Activated CD4-positive, alpha-beta memory T cell treated with anti-CD3 and anti-CD28 coated beads, Interleukin-2, amount 10 ng/mL, durations not matched to agents 7 days and 5 days (primary cell): ENCODE measurements around the gene SYNE1. TPM values are rescaled to one million over a fixed set of nuclear protein-coding genes. Genes with fewer than 3 reads are reported as not detected.
"Not testable (repeated sequence)": the region's sequence is repeated elsewhere in the genome, so short reads cannot be mapped to it uniquely, and the experiment has no call there.

Source experiments
- CTCF ChIA-PET: fragments of 350-600 bp; sonication (Branson Sonifier 250); formaldehyde crosslinking; loops from one replicate; lab custom pipeline; 2021; ENCODE audit warnings: antibody characterized with exemption, inconsistent platforms; lab: Charles Lee
- POLR2A ChIA-PET: fragments of 350-600 bp; sonication (Branson Sonifier 250); formaldehyde crosslinking; loops from one replicate; lab custom pipeline; 2021; ENCODE audit warnings: antibody characterized with exemption; lab: Charles Lee
- DNase-seq: peaks from one replicate; pipeline ENCODE4 v3.0.0-alpha.2; 2020
- H3K27ac Mint-ChIP-seq: one replicate; pipeline ENCODE4 v1.8.0; 2021; ENCODE audit warnings: mild to moderate bottlenecking, mixed read lengths
- H3K27me3 Mint-ChIP-seq: one replicate; pipeline ENCODE4 v1.8.0; 2021; ENCODE audit warnings: mixed read lengths
- H3K36me3 Mint-ChIP-seq: one replicate; pipeline ENCODE4 v1.8.0; 2021; ENCODE audit warnings: low read depth, mixed read lengths
- H3K4me1 Mint-ChIP-seq: one replicate; pipeline ENCODE4 v1.8.0; 2021; ENCODE audit warnings: mixed read lengths
- H3K4me3 Mint-ChIP-seq: one replicate; pipeline ENCODE4 v1.8.0; 2021; ENCODE audit warnings: mild to moderate bottlenecking, mixed read lengths
- H3K9me3 Mint-ChIP-seq: one replicate; pipeline ENCODE4 v1.8.0; 2021; ENCODE audit warnings: mixed read lengths
- total RNA-seq, 2 experiments: library from RNA; stranded (reverse); gene quantifications; one replicate each; pipeline ENCODE4 v1.2.3, GENCODE V29; 2021

SYNE1 gene
- total RNA-seq, 2 experiments from 2014 or later = 85.5 to 86.8 TPM

DNA sequence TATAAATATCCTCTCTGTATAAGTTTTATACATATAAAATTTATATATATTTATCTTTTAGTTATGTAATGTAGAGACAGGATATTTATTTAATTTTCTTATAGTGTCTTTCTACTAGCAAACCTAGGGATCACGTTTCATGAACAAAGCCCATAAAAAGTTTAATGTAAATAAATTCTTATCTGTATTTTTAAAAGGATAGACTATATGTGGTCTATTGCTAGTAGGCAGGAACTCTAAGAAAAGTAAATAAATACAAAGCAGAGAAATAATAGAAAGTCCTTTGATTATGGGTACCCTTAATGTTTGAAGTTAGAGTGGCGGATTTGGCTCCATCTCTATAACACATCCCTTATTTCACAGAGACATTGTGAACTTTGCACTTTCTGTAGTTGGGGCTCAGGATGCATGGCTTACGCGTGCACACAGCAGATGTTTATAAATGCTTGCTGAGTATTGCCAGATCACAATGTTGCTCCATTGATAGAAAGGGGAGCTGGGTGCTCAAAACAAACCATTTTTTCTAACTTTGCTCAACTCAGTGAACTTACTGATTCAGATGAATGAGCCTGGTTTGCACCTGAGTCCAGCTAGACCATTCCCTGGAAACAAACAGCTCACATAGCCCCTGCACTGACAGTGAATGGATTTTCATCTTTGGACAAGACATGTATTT is 179.1 kb downstream of the SYNE1 start:
- peaks cover 4% of the 10 kb centered on the region for H3K4me1 Mint-ChIP-seq
- ChIA-PET POLR2A (no interaction called here), CTCF (interaction anchor here (0.6 to 1.4 kb wide), 2 partner anchors 94 to 266 kb away, joined by 3 read pairs; no protein-coding TSS in a partner anchor)
- no peak overlapping the region for H3K4me3 Mint-ChIP-seq
- no peaks in the 10 kb centered on the region for H3K9me3 Mint-ChIP-seq
- no peaks in the 10 kb centered on the region for H3K27me3 Mint-ChIP-seq
- no peaks in the 10 kb centered on the region for H3K36me3 Mint-ChIP-seq
- H3K27ac Mint-ChIP-seq = no peak overlapping the region
- DNase-seq = no peak

DNA sequence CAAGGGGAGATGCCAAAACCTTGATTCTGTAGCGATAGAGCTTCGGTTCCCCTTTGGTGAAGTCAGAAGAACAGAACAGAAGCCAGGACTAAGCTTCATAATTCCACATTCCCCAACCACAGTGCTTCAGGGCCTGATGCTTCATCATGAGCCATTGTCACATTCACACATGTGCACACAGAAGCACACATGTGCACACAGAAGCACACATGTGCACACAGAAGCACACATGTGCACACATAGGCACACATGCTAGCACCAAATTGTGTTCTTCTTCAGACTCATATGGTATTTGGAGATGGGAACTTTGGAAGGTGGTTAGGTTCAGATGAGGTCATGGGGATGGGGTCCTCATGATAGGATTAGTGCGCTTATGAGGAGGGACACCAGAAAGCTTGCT is 183.2 kb downstream of the SYNE1 start:
- H3K27me3 Mint-ChIP-seq = no peaks in the 10 kb centered on the region
- ChIA-PET POLR2A (no interaction called here), CTCF (no interaction called here)

DNA sequence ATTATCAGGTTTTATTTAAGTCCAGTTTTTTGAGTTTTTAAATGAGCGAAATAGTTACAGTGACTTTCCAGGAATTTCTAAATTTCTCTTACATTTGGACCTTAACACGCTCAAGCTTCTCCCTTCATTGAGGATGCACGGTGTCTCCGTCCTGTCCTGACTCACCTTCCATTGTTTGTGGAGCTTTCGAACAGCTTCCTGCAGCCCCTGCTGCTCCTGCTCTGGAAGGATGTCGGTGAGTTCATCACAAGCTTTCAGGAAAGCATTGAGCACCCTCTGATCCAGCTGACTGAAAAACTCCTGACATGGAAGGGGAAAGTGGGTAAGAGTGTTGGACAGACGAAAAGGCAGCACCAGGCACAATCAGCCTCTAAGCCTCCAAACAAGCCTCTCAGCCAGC is 183.7 kb downstream of the SYNE1 start:
- ChIA-PET CTCF (no interaction called here), POLR2A (no interaction called here)
- DNase-seq = no peak
- H3K27me3 Mint-ChIP-seq = no peaks in the 10 kb centered on the region
- H3K27ac Mint-ChIP-seq = no peak overlapping the region
- H3K4me3 Mint-ChIP-seq = no peak overlapping the region
- H3K36me3 Mint-ChIP-seq = no peaks in the 10 kb centered on the region
- H3K9me3 Mint-ChIP-seq = no peaks in the 10 kb centered on the region
- no peaks in the 10 kb centered on the region for H3K4me1 Mint-ChIP-seq

More for the DNA sequence above, 183.2 kb downstream of the SYNE1 start:
- Mint-ChIP-seq H3K4me3 (no peak overlapping the region), H3K27ac (no peak overlapping the region), H3K4me1 (no peaks in the 10 kb centered on the region), H3K9me3 (no peaks in the 10 kb centered on the region), H3K36me3 (no peaks in the 10 kb centered on the region)
- no peak for DNase-seq

DNA sequence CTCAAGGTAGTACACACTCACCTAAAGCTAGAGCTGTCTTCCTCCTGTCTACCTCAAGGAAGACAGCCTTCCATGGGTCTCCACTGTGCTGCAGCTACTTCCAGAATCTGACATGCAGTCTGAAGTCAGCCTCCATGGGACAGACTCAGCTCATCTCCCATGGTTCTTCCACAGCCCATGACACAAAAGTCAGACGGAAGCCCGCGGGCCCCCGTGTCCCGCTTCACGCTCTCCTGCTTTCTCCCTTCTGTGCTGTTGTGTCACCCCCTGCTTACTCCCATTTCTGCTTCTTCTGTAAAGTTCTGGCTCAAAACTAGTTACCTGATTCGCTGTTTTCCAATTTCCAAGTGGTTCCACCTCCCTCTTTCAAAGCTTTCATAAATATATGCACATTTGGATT is 184.5 kb downstream of the SYNE1 start:
- no peaks in the 10 kb centered on the region for H3K9me3 Mint-ChIP-seq

DNA sequence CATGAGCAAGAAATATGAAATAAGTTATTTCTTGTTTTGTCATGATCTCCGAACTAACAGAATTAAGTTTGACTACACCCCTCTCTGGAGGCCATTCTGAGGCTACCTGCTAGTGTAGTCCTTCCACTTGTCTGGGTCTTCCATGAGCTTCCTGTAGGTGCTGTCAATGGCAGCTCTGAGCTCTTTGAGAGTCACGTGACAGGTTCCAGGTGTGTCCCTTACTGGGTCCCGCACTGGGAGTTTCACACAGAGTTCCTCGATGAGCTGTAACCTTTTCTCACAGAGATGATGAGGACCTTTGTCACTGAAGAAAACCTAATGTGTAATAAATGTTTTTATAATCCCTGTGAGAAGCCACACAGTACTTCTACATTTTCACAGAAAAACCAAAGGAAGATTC is 186.6 kb downstream of the SYNE1 start:
- CTCF ChIA-PET = no interaction called here
- Mint-ChIP-seq H3K27me3 (no peaks in the 10 kb centered on the region), H3K4me1 (no peaks in the 10 kb centered on the region), H3K27ac (no peak overlapping the region), H3K36me3 (no peaks in the 10 kb centered on the region), H3K4me3 (no peak overlapping the region), H3K9me3 (no peaks in the 10 kb centered on the region)
- DNase-seq = no peak
- POLR2A ChIA-PET = no interaction called here

More for the DNA sequence above, 184.5 kb downstream of the SYNE1 start:
- no peak overlapping the region for H3K27ac Mint-ChIP-seq
- no peaks in the 10 kb centered on the region for H3K27me3 Mint-ChIP-seq
- POLR2A ChIA-PET = no interaction called here
- H3K4me3 Mint-ChIP-seq = no peak overlapping the region
- CTCF ChIA-PET = no interaction called here
- no peaks in the 10 kb centered on the region for H3K36me3 Mint-ChIP-seq
- H3K4me1 Mint-ChIP-seq = no peaks in the 10 kb centered on the region
- DNase-seq = no peak

DNA sequence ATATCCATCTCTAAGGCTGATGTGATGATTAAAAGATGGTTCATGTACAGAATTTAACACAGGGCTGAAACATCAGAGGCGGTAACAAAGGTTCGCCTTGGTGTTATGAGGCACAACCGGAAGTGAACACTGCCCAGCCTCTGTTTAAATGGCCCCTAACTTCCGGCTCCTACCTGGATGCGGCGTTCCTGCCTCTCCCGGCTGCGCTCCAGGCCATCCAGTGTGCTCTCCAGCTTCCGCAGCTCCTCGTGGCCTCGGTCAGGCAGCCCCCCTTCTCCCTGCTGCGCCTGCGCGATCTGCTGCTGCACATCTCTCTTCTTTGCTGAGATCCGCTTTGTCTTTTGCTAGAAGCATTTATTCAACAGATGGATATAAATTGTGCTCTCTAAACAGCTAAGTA is 195.3 kb downstream of the SYNE1 start:
- Mint-ChIP-seq H3K36me3 (no peaks in the 10 kb centered on the region), H3K9me3 (no peaks in the 10 kb centered on the region), H3K27me3 (no peaks in the 10 kb centered on the region), H3K4me1 (no peaks in the 10 kb centered on the region), H3K27ac (no peak overlapping the region), H3K4me3 (no peak overlapping the region)
- no peak for DNase-seq
- POLR2A ChIA-PET = no interaction called here
- CTCF ChIA-PET = no interaction called here

DNA sequence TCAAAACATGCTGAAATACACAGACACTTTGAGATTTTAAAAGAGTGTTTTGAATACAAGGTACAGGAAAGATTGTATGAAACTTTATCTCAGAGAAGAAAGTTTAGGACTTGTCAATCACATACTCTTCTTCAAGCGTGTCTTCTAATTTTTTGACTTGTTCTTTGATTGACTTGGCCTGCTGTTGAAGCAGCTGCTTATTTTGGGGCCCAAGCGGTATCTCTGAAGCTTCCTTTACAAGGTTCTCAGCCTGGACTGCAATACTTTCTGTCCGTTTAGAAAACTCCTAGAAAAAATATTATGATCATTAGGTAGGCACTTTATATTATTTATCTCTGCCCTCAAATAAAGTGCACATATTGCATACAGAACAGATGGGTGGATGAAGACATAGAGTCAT is 201.3 kb downstream of the SYNE1 start:
- no peak for DNase-seq
- Mint-ChIP-seq H3K27me3 (peaks cover 2% of the 10 kb centered on the region), H3K36me3 (no peaks in the 10 kb centered on the region), H3K27ac (no peak overlapping the region), H3K4me3 (no peak overlapping the region), H3K9me3 (no peaks in the 10 kb centered on the region), H3K4me1 (no peaks in the 10 kb centered on the region)
- ChIA-PET POLR2A (no interaction called here), CTCF (no interaction called here)

DNA sequence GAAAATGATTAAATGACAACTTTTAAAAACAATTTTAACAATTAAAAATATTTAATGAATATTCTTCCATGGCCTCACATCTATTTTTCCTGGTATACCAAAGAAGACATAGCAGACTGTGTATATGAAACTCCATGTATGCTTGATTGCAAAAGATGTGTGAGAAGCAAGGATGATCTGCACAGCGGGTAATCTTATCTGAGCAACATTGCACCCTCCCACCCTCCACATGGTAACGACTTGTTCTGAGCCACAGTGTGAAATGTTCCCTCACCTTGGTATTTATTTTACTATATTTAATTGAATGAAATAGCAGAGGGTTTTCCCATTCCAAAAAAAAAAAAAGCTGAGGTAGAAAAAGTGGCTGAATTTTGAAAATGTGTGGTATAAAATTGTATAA is 204.4 kb downstream of the SYNE1 start:
- no peak overlapping the region for H3K27ac Mint-ChIP-seq
- H3K9me3 Mint-ChIP-seq = no peaks in the 10 kb centered on the region
- ChIA-PET POLR2A (no interaction called here), CTCF (no interaction called here)
- H3K36me3 Mint-ChIP-seq = no peaks in the 10 kb centered on the region
- peaks cover 6% of the 10 kb centered on the region for H3K27me3 Mint-ChIP-seq
- H3K4me1 Mint-ChIP-seq = no peaks in the 10 kb centered on the region
- no peak overlapping the region for H3K4me3 Mint-ChIP-seq
- no peak for DNase-seq

DNA sequence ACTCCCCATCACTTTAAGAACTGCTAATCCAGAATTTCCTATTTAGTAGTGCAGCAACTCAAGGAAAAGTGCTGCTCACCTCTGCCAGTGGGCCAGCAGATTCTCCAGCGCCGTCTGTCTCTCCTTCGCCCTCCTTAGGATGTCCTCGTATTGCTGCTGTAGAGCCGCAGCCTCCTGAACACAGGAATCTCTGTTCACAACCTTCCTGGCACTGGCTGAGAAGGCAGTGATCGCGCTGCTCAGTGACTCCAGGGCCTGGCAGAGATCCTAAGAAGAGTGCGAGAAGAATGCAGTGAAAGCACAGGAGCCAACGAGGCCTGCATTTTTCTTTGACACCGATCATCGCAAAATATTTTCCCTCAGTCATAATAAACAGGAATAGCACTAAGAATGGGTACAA is 209.0 kb downstream of the SYNE1 start:
- ChIA-PET POLR2A (no interaction called here), CTCF (no interaction called here)
- Mint-ChIP-seq H3K27ac (no peak overlapping the region), H3K27me3 (peaks cover 3% of the 10 kb centered on the region), H3K4me1 (no peaks in the 10 kb centered on the region), H3K9me3 (no peaks in the 10 kb centered on the region), H3K4me3 (no peak overlapping the region), H3K36me3 (no peaks in the 10 kb centered on the region)
- no peak for DNase-seq

DNA sequence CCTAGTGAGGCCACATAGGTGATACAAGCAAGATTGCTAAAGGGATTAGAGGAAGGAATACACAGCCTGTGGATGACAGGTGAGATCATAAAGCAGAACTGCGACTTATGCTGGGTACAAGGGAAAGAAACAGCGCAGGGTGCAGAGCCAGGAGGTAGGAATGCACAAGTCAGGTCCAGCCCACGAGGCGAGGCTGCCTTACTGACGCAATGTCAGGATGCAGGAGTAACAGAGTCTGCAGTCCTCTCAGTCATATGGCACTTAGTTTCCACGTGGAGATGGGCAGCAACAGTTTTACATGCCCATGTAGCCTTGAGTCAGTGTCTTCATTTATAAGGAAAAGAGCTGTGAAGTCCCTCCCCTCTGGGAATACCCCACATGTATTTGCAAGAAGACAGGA is 210.9 kb downstream of the SYNE1 start:
- no peak overlapping the region for H3K27ac Mint-ChIP-seq
- no peak overlapping the region for H3K4me3 Mint-ChIP-seq
- no peak for DNase-seq
- ChIA-PET POLR2A (no interaction called here), CTCF (no interaction called here)
- no peaks in the 10 kb centered on the region for H3K36me3 Mint-ChIP-seq
- no peaks in the 10 kb centered on the region for H3K4me1 Mint-ChIP-seq
- H3K27me3 Mint-ChIP-seq = peaks cover 3% of the 10 kb centered on the region
- H3K9me3 Mint-ChIP-seq = no peaks in the 10 kb centered on the region

DNA sequence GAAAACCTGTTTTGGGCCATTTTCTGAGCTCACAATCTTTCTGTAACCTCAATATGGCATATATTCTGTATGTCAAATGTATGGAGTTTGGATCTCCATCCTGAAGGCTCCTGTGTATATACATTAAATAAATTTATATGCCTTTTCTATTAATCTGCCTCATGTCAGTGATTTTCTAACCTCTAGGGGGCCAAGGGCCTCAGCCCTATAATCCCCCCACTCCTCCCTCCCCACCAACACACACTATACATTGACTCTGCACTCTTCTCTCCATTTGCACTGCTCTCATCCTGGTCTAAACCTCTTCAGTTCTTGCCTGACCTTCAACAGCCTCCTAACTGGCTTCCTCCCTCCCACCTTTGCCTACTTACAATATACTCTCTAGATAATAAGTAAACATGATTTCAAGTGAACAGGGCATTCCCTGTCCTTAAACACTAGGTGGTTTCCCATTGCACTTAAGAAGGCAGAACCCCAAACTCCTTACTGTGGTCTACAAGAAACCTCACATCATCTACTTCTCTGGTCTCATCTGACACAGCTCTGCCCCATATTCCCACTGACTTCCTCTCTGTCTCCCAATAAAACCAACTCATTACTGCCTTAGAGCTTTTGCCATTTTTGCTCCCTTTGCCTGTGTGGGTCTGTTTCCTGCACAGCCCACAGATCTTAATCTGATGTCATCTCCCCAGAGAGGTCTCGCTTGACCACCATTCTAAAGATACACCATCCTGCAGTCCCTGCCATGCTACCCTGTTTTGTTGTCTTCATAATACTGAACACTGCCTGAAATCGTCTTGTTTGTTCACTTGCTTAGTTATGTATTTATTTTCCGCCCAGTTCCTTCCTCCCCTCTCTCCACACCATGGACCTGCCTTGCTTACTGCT is 213.7 kb downstream of the SYNE1 start:
- no peaks in the 10 kb centered on the region for H3K27me3 Mint-ChIP-seq
- no peak for DNase-seq
- H3K4me3 Mint-ChIP-seq = no peak overlapping the region
- ChIA-PET POLR2A (no interaction called here), CTCF (no interaction called here)
- H3K4me1 Mint-ChIP-seq = no peaks in the 10 kb centered on the region
- no peaks in the 10 kb centered on the region for H3K9me3 Mint-ChIP-seq
- H3K36me3 Mint-ChIP-seq = no peaks in the 10 kb centered on the region
- no peak overlapping the region for H3K27ac Mint-ChIP-seq

DNA sequence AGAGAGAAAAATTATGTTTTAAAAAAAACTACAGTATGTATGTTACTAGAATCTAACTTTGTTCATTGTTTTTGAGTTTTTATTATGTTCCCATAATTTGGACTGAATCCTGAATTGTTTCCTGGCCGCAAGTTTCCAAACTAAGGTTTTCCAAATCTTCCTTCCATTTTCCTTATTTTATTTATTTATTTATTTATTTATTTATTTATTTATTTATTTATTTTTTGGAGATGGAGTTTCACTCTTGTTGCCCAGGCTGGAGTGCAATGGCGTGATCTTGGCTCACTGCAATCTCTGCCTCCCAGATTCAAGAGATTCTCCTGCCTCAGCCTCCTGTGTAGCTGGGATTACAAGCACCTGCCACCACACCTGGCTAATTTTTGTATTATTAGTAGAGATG is 215.7 kb downstream of the SYNE1 start:
- DNase-seq, H3K27me3 Mint-ChIP-seq, POLR2A ChIA-PET, H3K36me3 Mint-ChIP-seq, H3K4me3 Mint-ChIP-seq, CTCF ChIA-PET, H3K27ac Mint-ChIP-seq, H3K4me1 Mint-ChIP-seq, H3K9me3 Mint-ChIP-seq: not testable (repeated sequence)

DNA sequence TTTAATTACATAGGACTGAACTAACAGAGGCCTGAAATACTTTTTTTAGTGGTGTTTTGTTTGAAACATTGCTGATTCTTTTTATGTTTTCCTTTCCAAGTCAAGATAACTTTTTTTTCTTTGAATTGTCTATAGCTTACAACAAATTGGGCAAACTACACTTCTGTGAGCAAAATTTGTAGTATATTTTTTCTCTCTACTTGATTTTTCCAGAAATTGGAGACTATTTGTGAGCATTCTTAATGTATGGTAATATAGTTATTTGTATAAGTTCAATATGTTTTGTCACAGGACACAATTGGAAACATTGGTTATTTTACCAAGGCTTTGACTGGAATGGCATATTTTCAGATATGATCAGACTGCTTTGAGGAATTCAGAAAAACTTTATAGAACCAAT is 216.5 kb downstream of the SYNE1 start:
- no peak overlapping the region for H3K4me3 Mint-ChIP-seq
- peaks cover 2% of the 10 kb centered on the region for H3K27me3 Mint-ChIP-seq
- no peaks in the 10 kb centered on the region for H3K4me1 Mint-ChIP-seq
- CTCF ChIA-PET = no interaction called here
- no peaks in the 10 kb centered on the region for H3K9me3 Mint-ChIP-seq
- POLR2A ChIA-PET = no interaction called here
- H3K36me3 Mint-ChIP-seq = no peaks in the 10 kb centered on the region
- no peak for DNase-seq
- no peak overlapping the region for H3K27ac Mint-ChIP-seq

DNA sequence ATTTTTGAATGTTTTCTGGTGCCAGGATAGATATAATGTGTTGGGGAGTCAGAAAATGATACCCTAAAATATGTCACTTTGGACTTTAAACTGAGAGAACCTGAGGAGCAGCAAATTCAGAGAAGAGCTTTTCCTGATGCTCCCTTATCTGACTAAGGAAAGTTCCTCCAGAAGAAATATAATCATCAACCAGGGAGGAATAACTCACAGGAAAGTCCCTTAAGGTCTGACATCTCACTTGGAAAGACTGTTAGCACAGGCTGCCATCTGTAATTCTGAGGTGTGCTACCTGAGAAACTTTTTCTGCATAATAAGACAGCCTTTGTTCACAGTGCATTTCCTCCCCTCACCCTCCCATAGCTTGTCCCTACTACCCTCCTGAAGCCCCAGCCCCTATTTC is 218.6 kb downstream of the SYNE1 start:
- peaks cover 2% of the 10 kb centered on the region for H3K27me3 Mint-ChIP-seq
- no peaks in the 10 kb centered on the region for H3K4me1 Mint-ChIP-seq
- no peak overlapping the region for H3K4me3 Mint-ChIP-seq
- ChIA-PET POLR2A (no interaction called here), CTCF (no interaction called here)
- no peak overlapping the region for H3K27ac Mint-ChIP-seq
- DNase-seq = no peak
- no peaks in the 10 kb centered on the region for H3K9me3 Mint-ChIP-seq
- no peaks in the 10 kb centered on the region for H3K36me3 Mint-ChIP-seq
